HCT116 (cell line): ENCODE measurements around the gene LIN54. TPM values are rescaled to one million over a fixed set of nuclear protein-coding genes. Genes with fewer than 3 reads are reported as not detected.

ENCODE experiments used
- ATAC-seq: fragments of 200-7000 bp; cut with Tn5 transposase; 2 replicates; pipeline ENCODE4 v1.9.1; 2020; ENCODE audit warnings: mild to moderate bottlenecking, moderate library complexity
- BruUV-seq: library from RNA; stranded (reverse); fragments of 400-500 nt; replicated peaks from 2 replicates; lab custom pipeline; 2021; lab: Mats Ljungman, UMichigan
- CTCF ChIA-PET: fragments of 300-600 bp; sonication (Branson Sonifier 250); formaldehyde crosslinking; loops from one replicate; lab custom pipeline; 2021; ENCODE audit warnings: antibody characterized with exemption; lab: Charles Lee
- POLR2A ChIA-PET: fragments of 300-600, 350-600 bp; sonication (Branson Sonifier 250); formaldehyde crosslinking; loops from one replicate; lab custom pipeline; 2021; ENCODE audit warnings: antibody characterized with exemption; lab: Charles Lee
- RAD21 ChIA-PET, 2 experiments: fragments of 300-600 bp; sonication (Branson Sonifier 250); formaldehyde crosslinking; loops; one replicate each; lab custom pipeline; 2023; ENCODE audit warnings: low total read pairs in 2 of 2; ENCODE audit not compliant: uncharacterized antibody in 2 of 2, unreplicated experiment in 2 of 2, low non-redundant PET in 1 of 2; lab: Charles Lee
- DNase-seq: peaks from one replicate; pipeline ENCODE4 v3.0.0-alpha.2; 2010; ENCODE audit warnings: low read depth, low spot score
- H2AFZ ChIP-seq: fragments of 200-600 bp; shearing (Covaris generic), sonication (generic); 2 replicates; pipeline ENCODE4 v1.6.1; 2017; ENCODE audit warnings: low read depth, mixed run types, mixed read lengths, antibody characterized with exemption, low read length; ENCODE audit not compliant: poor library complexity, severe bottlenecking
- H3K27ac ChIP-seq: 2 replicates; pipeline ENCODE4 v1.5.1; 2012; ENCODE audit warnings: low read depth, low read length
- H3K27me3 ChIP-seq: fragments of 200-600 bp; sonication (generic); 2 replicates; pipeline ENCODE4 v1.6.1; 2016; ENCODE audit warnings: mixed run types, low read length, mixed read lengths; ENCODE audit not compliant: insufficient read depth
- H3K36me3 ChIP-seq, 2 experiments: fragments of 200-500 bp in 1 of 2; fragments of 200-600 bp in 1 of 2; sonication (Bioruptor generic) in 1 of 2; sonication (generic) in 1 of 2; 2 replicates each; pipeline versions ENCODE4 v1.5.1 to v1.6.1; 2014 to 2016; ENCODE audit warnings: low read length in 2 of 2, inconsistent platforms in 1 of 2, mixed read lengths in 1 of 2, mixed run types in 1 of 2; ENCODE audit not compliant: insufficient read depth in 2 of 2, control insufficient read depth in 1 of 2
- H3K4me1 ChIP-seq, 2 experiments: fragments of 200-600 bp in 1 of 2; sonication (generic) in 1 of 2; 2 replicates each; pipeline versions ENCODE4 v1.5.1 to v1.6.1; 2012 to 2017; ENCODE audit warnings: low read length in 2 of 2, inconsistent platforms in 1 of 2, mild to moderate bottlenecking in 1 of 2, mixed read lengths in 1 of 2, mixed run types in 1 of 2, moderate library complexity in 1 of 2; ENCODE audit not compliant: insufficient read depth in 2 of 2, control insufficient read depth in 1 of 2
- H3K4me2 ChIP-seq: fragments of 200-600 bp; sonication (generic); 2 replicates; pipeline ENCODE4 v1.6.1; 2017; ENCODE audit warnings: mixed run types, low read length, mixed read lengths
- H3K4me3 ChIP-seq, 2 experiments: fragments of 200-600 bp in 1 of 2; sonication (generic) in 1 of 2; replicated peaks in 1 of 2; 2 replicates each; pipeline ENCODE4 v1.5.1; 2011 to 2016; ENCODE audit warnings: low read length in 2 of 2, control low read depth in 1 of 2, low read depth in 1 of 2, mild to moderate bottlenecking in 1 of 2, mixed read lengths in 1 of 2, mixed run types in 1 of 2
- H3K79me2 ChIP-seq: fragments of 200-600 bp; sonication (generic); 2 replicates; pipeline ENCODE4 v1.6.1; 2017; ENCODE audit warnings: mild to moderate bottlenecking, mixed run types, low read length, moderate library complexity, mixed read lengths; ENCODE audit not compliant: insufficient read depth
- H3K9ac ChIP-seq: fragments of 200-600 bp; sonication (generic); 2 replicates; pipeline ENCODE4 v1.6.1; 2016; ENCODE audit warnings: low read length, mixed read lengths
- H3K9me2 ChIP-seq: fragments of 200-600 bp; sonication (generic), shearing (Covaris generic); 2 replicates; pipeline ENCODE4 v1.6.1; 2017; ENCODE audit warnings: mixed run types, mild to moderate bottlenecking, moderate library complexity; ENCODE audit not compliant: insufficient read depth
- H3K9me3 ChIP-seq, 2 experiments: fragments of 200-500 bp in 1 of 2; fragments of 200-600 bp in 1 of 2; sonication (Bioruptor generic) in 1 of 2; sonication (generic) in 1 of 2; 2 replicates each; pipeline ENCODE4 v1.6.1; 2014 to 2017; ENCODE audit warnings: low read length in 2 of 2, mixed read lengths in 2 of 2, inconsistent platforms in 1 of 2, low read depth in 1 of 2, mild to moderate bottlenecking in 1 of 2, mixed run types in 1 of 2, moderate library complexity in 1 of 2; ENCODE audit not compliant: control insufficient read depth in 1 of 2, insufficient read depth in 1 of 2
- H4K20me1 ChIP-seq: fragments of 200-600 bp; sonication (generic), shearing (Covaris generic); 2 replicates; pipeline ENCODE4 v1.6.1; 2017; ENCODE audit warnings: mixed run types, mild to moderate bottlenecking, moderate library complexity; ENCODE audit not compliant: insufficient read depth
- CBX3 ChIP-seq: IDR thresholded peaks from 2 replicates; pipeline ENCODE4 v1.6.1; 2012; ENCODE audit warnings: low read depth
- CTCF ChIP-seq, 3 experiments: fragments of 200-600 bp in 1 of 3; sonication (generic) in 1 of 3; IDR thresholded peaks in 2 of 3; conservative IDR thresholded peaks in 1 of 3; 2 replicates each; pipeline ENCODE4 v1.5.1; 2012 to 2017; ENCODE audit warnings: low read depth in 2 of 3, low read length in 2 of 3, antibody characterized with exemption in 1 of 3, borderline replicate concordance in 1 of 3, control low read depth in 1 of 3, mild to moderate bottlenecking in 1 of 3, mixed read lengths in 1 of 3, mixed run types in 1 of 3, moderate library complexity in 1 of 3; ENCODE audit not compliant: insufficient read depth in 1 of 3
- FOSL1 ChIP-seq: IDR thresholded peaks from 2 replicates; pipeline ENCODE4 v1.6.1; 2012; ENCODE audit warnings: low read depth
- JUND ChIP-seq: IDR thresholded peaks from 2 replicates; pipeline ENCODE4 v1.6.1; 2012
- POLR2A ChIP-seq: IDR thresholded peaks from 2 replicates; pipeline ENCODE4 v1.7.0; 2011; ENCODE audit warnings: borderline replicate concordance; ENCODE audit not compliant: insufficient read depth, insufficient read length; ENCODE audit errors: extremely low read depth
- POLR2AphosphoS5 ChIP-seq: IDR thresholded peaks from 2 replicates; pipeline ENCODE4 v1.6.1; 2011; ENCODE audit warnings: mild to moderate bottlenecking, low read depth, low read length, moderate library complexity
- REST ChIP-seq: IDR thresholded peaks from 2 replicates; pipeline ENCODE4 v1.6.1; 2012; ENCODE audit warnings: low read depth
- ZBTB33 ChIP-seq: IDR thresholded peaks from 2 replicates; pipeline ENCODE4 v1.6.1; 2011; ENCODE audit warnings: mild to moderate bottlenecking, low read length, moderate library complexity; ENCODE audit not compliant: insufficient replicate concordance; ENCODE audit errors: extremely low read depth
- intact Hi-C: fragments of 100-400 bp; cut with micrococcal nuclease; formaldehyde crosslinking; loops from 2 replicates; pipeline ENCODE4 v1.10.0; 2022
- total RNA-seq: library from RNA; stranded (reverse); gene quantifications from one replicate; pipeline ENCODE4 v1.2.1, GENCODE V29; 2021; ENCODE audit not compliant: unreplicated experiment

LIN54 gene
- total RNA-seq, 1 experiment from 2014 or later: 15.6 TPM

- ATAC-seq: no peak
- BruUV-seq: no TSS peak
- no peak overlapping the region for H3K4me3 ChIP-seq
- TF ChIP-seq FOSL1 (peak; percentile 24; the same call in 1 of the 2 replicates), CTCF (IDR thresholded peaks at IDR 0.05 in 2 of 3, conservative IDR thresholded peaks at IDR 0.05 in 1 of 3; ENCODE audit: borderline replicate concordance in 1 of 3, insufficient read depth in 1 of 3, low read depth in 2 of 3, low read length in 2 of 3) (no peak), JUND (0 out of 2 replicates have a peak, but pooled peaks have one; percentile 22)
- TF ChIP-seq, all 23 proteins: peak for 2
- Histone ChIP-seq H3K4me2 (no peak overlapping the region), H4K20me1 (no peaks in the 10 kb centered on the region), H3K9ac (no peak overlapping the region), H3K27me3 (no peaks in the 10 kb centered on the region), H3K9me2 (no peaks in the 10 kb centered on the region), H3K4me1 (peaks cover 0 to 4% of the 10 kb centered on the region in 2 experiments; a peak in 1 of 4 replicates), H3K27ac (no peak overlapping the region), H3K9me3 (no peaks in the 10 kb centered on the region), H3K79me2 (peaks cover 17% of the 10 kb centered on the region), H3K36me3 (peaks cover 0 to 3% of the 10 kb centered on the region in 2 experiments; a peak in 1 of 4 replicates), H2AFZ (no peak overlapping the region)
- CTCF ChIA-PET: no interaction called here
- intact Hi-C loops: no loop called here
- no peak for DNase-seq
- POLR2A ChIA-PET: no interaction called here
- RAD21 ChIA-PET: no interaction called here
These were observed 105.4 kb downstream of the LIN54 start for GRCh38 chr4:82905205-82905604.

GRCh38 chr4:82903737-82904136 is 106.9 kb downstream of the LIN54 start:
- H2AFZ ChIP-seq: no peak overlapping the region
- no peak overlapping the region for H3K4me3 ChIP-seq
- H3K27me3 ChIP-seq: no peaks in the 10 kb centered on the region
- H3K79me2 ChIP-seq: peaks cover 32% of the 10 kb centered on the region
- ChIA-PET RAD21 (no interaction called here), CTCF (no interaction called here), POLR2A (no interaction called here)
- no peak for DNase-seq
- no peak overlapping the region for H3K27ac ChIP-seq
- peaks cover under 1 to 11% of the 10 kb centered on the region in 2 experiments; a peak in 2 of 4 replicates for H3K4me1 ChIP-seq
- ATAC-seq: no peak
- intact Hi-C loops: loop anchor here (5.0 kb wide), 2 partner anchors 354 to 379 kb away; partner anchors contain the start of gene COQ2
- H3K9me2 ChIP-seq: no peaks in the 10 kb centered on the region
- BruUV-seq: no TSS peak
- no peaks in the 10 kb centered on the region for H3K9me3 ChIP-seq
- H3K9ac ChIP-seq: no peak overlapping the region
- no peak overlapping the region for H3K4me2 ChIP-seq
- H4K20me1 ChIP-seq: no peaks in the 10 kb centered on the region
- peaks cover 0 to 3% of the 10 kb centered on the region in 2 experiments; a peak in 1 of 4 replicates for H3K36me3 ChIP-seq
- no peak for TF ChIP-seq POLR2A
- TF ChIP-seq REST: no peak
- no peak for TF ChIP-seq JUND
- TF ChIP-seq ZBTB33: no peak
- TF ChIP-seq POLR2AphosphoS5: no peak
- TF ChIP-seq CBX3: no peak
